Stimulated activated naive CD8-positive, alpha-beta T cell treated with anti-CD3 and anti-CD28 coated beads, Interleukin-15, Interleukin-2, amounts not matched to agents 100 ng/mL and 50 ng/mL, for 24 hours (primary cell): ENCODE measurements around the gene SMURF1.

ENCODE experiments used
- H3K27ac Mint-ChIP-seq: one replicate; pipeline ENCODE4 v1.8.0; 2021; ENCODE audit warnings: mild to moderate bottlenecking, mixed read lengths
- H3K27me3 Mint-ChIP-seq: one replicate; pipeline ENCODE4 v1.8.0; 2021; ENCODE audit warnings: mixed read lengths
- H3K36me3 Mint-ChIP-seq: one replicate; pipeline ENCODE4 v1.8.0; 2021; ENCODE audit warnings: low read depth, mixed read lengths
- H3K4me1 Mint-ChIP-seq: one replicate; pipeline ENCODE4 v1.8.0; 2021; ENCODE audit warnings: low read depth, mixed read lengths
- H3K4me3 Mint-ChIP-seq: one replicate; pipeline ENCODE4 v1.8.0; 2021; ENCODE audit warnings: mild to moderate bottlenecking, mixed read lengths
- H3K9me3 Mint-ChIP-seq: one replicate; pipeline ENCODE4 v1.8.0; 2021; ENCODE audit warnings: mixed read lengths

Gene SMURF1

DNA sequence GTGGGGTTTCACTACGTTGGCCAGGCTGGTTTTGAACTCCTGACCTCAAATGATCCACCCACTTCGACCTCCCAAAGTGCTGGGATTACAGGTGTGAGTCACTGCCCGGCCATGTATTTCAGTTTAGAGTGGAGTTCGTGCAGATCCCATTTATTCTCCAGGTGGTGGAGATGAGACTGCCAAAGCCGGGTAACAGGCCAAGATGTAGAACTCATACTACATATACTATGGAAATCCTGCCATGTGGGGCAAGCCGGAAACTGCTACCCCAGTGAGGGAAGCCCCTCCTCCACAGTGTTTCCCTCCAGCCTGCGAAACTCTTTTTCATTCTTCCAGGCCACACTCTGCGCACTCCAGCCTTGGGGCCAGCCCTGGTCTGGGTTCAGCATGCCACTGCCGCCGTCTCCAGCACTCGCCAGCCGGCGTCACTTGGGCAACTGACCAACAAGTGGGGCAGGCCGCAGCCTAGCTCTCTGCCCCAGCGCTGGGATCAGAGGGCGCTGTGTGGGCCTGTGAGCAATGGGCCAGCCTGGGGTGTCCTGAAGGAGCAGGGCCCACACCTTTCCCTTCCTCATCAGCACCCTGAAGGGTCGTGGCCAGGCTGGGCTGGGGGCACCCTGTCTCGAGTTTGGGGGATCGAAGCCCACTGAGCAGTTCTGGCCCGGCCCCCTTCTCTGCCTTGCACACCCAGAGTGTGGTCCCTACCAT, 143.6 kb downstream of the SMURF1 start:
- Mint-ChIP-seq H3K4me3 (no peak overlapping the region), H3K27me3 (no peaks in the 10 kb centered on the region), H3K4me1 (peaks cover 30% of the 10 kb centered on the region), H3K9me3 (no peaks in the 10 kb centered on the region), H3K27ac (peak overlapping the region; percentile 92), H3K36me3 (peaks cover 69% of the 10 kb centered on the region)

GRCh38 chr7:98998821-98999725, 144.8 kb downstream of the SMURF1 start:
- Mint-ChIP-seq H3K4me1 (peaks cover 35% of the 10 kb centered on the region), H3K27me3 (no peaks in the 10 kb centered on the region), H3K27ac (no peak overlapping the region), H3K36me3 (peaks cover 67% of the 10 kb centered on the region), H3K4me3 (no peak overlapping the region), H3K9me3 (no peaks in the 10 kb centered on the region)

- no peak overlapping the region for H3K4me3 Mint-ChIP-seq
- H3K4me1 Mint-ChIP-seq: peaks cover 35% of the 10 kb centered on the region
- peaks cover 71% of the 10 kb centered on the region for H3K36me3 Mint-ChIP-seq
- H3K9me3 Mint-ChIP-seq: no peaks in the 10 kb centered on the region
- no peak overlapping the region for H3K27ac Mint-ChIP-seq
- H3K27me3 Mint-ChIP-seq: no peaks in the 10 kb centered on the region
Observed at GRCh38 chr7:98997846-98998245, 146.1 kb downstream of the SMURF1 start.

- no peaks in the 10 kb centered on the region for H3K9me3 Mint-ChIP-seq
- peaks cover 20% of the 10 kb centered on the region for H3K4me1 Mint-ChIP-seq
- no peak overlapping the region for H3K4me3 Mint-ChIP-seq
- peak overlapping the region; percentile 61 for H3K27ac Mint-ChIP-seq
- peaks cover 73% of the 10 kb centered on the region for H3K36me3 Mint-ChIP-seq
- no peaks in the 10 kb centered on the region for H3K27me3 Mint-ChIP-seq
Observed at GRCh38 chr7:98996150-98996552, 147.8 kb downstream of the SMURF1 start.

DNA sequence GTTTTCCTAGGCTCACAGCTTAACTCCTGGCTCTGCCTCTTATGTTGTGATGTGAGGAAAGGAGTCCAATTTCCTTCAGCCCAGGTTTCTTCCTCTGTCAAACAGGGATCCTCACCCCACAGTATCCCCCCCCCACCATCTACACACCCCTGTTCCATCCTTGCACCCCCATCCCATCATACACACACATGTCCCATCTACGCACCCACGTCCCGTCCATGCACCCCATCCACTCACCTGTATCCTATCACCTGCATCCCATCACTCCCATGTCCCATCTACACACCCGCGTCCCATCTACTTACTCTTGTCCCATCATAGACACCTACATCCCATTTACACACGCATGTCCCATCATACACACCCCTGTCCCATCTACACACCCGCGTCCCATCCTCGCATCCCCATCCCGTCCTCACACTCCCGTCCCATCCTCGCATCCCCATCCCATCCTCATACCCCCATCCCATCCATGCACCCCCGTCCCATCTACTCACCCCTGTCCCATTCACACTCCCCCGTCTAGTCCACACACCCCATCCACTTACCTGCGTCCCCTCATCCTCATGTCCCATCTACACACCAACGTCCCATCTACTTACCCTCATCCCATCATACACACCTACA, 148.3 kb downstream of the SMURF1 start:
- H3K4me1 Mint-ChIP-seq: peaks cover 15% of the 10 kb centered on the region
- peaks cover 68% of the 10 kb centered on the region for H3K36me3 Mint-ChIP-seq
- peak overlapping the region; percentile 61 for H3K27ac Mint-ChIP-seq
- no peak overlapping the region for H3K4me3 Mint-ChIP-seq
- H3K27me3 Mint-ChIP-seq: no peaks in the 10 kb centered on the region
- H3K9me3 Mint-ChIP-seq: no peaks in the 10 kb centered on the region

DNA sequence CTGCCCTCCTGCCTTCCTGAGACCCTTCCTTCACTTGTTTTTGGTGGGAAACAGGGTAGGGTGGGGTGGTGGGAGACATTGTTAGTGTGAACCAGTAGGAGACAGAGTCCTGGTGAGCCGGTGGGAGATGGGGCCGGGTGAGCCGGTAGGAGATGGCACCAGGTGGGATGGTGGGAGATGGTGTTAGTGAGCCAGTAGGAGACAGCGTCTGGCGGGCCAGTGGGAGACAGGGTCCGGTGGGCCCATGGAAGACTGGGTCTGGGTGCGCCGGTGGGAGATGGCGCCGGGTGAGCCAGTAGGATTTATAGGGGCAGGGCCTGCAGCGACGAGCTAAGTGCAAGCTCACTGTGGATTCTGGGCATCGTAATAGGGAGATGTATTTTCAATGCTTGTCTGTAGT, 148.8 kb downstream of the SMURF1 start:
- no peak overlapping the region for H3K4me3 Mint-ChIP-seq

GRCh38 chr7:98994046-98994944, 149.6 kb downstream of the SMURF1 start:
- Mint-ChIP-seq H3K4me1 (peaks cover 19% of the 10 kb centered on the region), H3K27me3 (no peaks in the 10 kb centered on the region), H3K27ac (no peak overlapping the region), H3K4me3 (no peak overlapping the region), H3K9me3 (no peaks in the 10 kb centered on the region), H3K36me3 (peaks cover 74% of the 10 kb centered on the region)

More for the DNA sequence above, 148.8 kb downstream of the SMURF1 start:
- Mint-ChIP-seq H3K27ac (peak overlapping the region; percentile 49), H3K9me3 (no peaks in the 10 kb centered on the region), H3K36me3 (peaks cover 71% of the 10 kb centered on the region), H3K4me1 (peaks cover 15% of the 10 kb centered on the region), H3K27me3 (no peaks in the 10 kb centered on the region)

DNA sequence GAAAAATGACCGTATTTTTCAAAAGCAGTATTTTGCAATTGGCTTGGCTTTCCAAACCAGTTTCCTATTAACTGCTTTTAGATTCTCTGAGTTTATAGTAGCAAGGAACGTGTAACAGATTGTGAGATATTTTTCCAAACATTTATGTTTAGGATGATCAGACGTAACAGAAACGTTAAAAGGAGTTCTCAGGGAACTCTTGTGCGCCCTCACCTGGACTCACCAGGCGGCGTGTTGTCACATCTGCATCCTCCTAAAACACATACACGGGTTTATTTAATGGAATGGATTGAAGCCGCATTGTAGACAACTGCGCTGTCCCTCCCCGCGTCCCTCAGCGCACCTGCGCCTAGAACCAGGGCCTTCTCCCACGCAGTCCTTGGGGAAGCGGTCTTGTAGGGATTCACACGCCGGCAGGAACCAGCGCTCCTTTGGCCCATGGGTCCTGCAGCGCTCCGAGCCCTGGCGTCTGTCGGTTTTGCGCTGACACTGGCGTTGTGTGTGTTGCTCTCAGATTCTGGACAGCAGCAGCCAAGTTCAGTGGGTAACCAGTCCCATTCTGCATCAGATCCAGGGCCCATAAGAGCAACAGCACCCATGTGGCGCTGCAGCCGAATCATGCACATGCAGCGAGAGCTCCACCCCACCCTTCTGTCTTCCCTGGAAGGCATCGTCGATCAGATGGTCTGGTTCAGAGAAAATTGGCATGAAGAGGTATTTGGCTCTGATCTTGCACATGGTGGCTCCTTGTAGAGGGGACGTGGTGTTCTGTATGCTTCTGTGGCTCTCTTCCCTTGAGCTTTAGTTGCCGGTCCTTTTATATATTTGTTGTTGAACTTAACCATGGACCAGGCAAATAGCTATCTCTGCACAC, 150.6 kb downstream of the SMURF1 start:
- Mint-ChIP-seq H3K4me1 (peaks cover 30% of the 10 kb centered on the region), H3K9me3 (no peaks in the 10 kb centered on the region), H3K27ac (no peak overlapping the region)

DNA sequence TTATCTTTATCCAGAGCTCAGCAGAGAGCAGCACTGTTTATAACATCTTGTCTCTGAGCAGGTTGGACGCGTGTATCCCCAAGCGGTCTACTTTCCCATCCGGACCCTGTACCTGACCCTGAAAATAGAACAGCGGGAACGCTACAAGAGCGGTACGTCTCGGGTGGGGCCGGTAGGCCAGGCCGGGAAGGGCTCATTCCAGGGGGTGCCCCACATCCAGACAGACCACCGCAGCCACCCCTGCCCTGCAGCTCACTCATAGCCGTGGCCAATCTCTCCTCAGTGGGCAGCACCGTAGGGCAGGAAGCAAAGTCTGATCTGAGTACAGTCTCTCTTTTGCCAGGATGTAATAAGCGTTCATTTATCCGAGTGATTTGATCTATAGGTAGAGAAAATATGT, 151.8 kb downstream of the SMURF1 start:
- Mint-ChIP-seq H3K27me3 (no peaks in the 10 kb centered on the region), H3K4me1 (peaks cover 41% of the 10 kb centered on the region), H3K36me3 (peaks cover 80% of the 10 kb centered on the region), H3K27ac (no peak overlapping the region), H3K4me3 (no peak overlapping the region), H3K9me3 (no peaks in the 10 kb centered on the region)

More for the DNA sequence above, 150.6 kb downstream of the SMURF1 start:
- no peaks in the 10 kb centered on the region for H3K27me3 Mint-ChIP-seq
- no peak overlapping the region for H3K4me3 Mint-ChIP-seq
- peaks cover 74% of the 10 kb centered on the region for H3K36me3 Mint-ChIP-seq

DNA sequence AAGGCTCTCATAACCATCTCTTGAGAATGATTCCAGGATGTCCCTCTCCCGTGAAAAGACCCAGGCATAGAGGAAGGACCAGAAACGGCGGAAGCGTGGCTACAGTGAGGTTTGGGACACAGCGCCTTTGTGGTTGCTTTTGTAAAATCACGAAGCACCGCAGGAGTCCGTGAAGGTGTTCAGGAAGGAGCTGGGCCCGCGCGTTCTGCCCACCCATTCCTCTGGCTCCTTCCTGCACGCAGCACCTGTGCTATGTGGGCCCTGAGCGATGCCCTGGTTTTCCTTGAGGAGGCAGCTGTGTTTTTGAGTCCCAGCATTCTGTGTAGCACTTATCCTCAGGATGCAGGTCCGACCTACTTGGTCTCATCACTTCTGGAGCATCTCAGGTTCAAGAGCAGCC, 152.8 kb downstream of the SMURF1 start:
- peaks cover 84% of the 10 kb centered on the region for H3K36me3 Mint-ChIP-seq
- peaks cover 40% of the 10 kb centered on the region for H3K4me1 Mint-ChIP-seq
- no peaks in the 10 kb centered on the region for H3K27me3 Mint-ChIP-seq
- H3K9me3 Mint-ChIP-seq: peaks cover 4% of the 10 kb centered on the region
- H3K27ac Mint-ChIP-seq: no peak overlapping the region
- no peak overlapping the region for H3K4me3 Mint-ChIP-seq

DNA sequence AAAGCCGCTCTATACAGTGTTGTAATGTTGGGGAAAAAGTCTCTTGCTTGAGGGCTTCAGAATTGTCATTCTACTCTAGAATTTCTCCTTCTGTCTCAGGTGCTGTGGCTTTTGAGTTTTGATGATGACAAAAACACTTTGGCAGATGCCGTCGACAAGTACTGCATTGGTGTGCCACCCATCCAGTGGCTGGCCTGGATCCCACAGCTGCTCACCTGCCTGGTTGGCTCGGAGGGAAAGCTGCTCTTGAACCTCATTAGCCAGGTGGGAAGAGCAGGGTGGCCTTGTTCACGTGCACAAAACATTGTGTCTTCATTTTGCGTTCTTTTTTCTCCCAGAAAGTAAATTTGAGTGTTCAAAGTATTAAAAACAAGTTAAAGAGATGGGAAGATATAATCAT, 153.6 kb downstream of the SMURF1 start:
- Mint-ChIP-seq H3K4me1 (peaks cover 32% of the 10 kb centered on the region), H3K9me3 (peaks cover 9% of the 10 kb centered on the region), H3K27me3 (no peaks in the 10 kb centered on the region), H3K4me3 (no peak overlapping the region), H3K27ac (no peak overlapping the region), H3K36me3 (peaks cover 84% of the 10 kb centered on the region)

DNA sequence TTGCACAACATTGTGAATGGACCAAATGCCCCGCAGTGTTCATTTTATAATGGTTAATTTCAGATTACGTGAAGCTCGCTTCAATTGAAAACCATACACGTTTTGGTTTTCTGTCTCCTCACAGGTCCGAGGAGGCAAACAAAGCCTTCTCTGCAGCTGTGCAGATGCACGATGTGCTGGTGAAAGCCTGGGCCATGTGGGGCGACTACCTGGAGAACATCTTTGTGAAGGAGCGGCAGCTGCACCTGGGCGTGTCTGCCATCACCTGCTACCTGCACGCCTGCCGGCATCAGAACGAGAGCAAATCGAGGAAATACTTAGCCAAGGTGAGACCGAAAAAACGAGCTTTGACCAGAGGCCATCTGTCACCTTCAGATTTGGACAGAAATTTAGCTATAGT, 155.3 kb downstream of the SMURF1 start:
- Mint-ChIP-seq H3K27ac (peak overlapping the region; percentile 80), H3K9me3 (peaks cover 9% of the 10 kb centered on the region), H3K36me3 (peaks cover 89% of the 10 kb centered on the region), H3K27me3 (no peaks in the 10 kb centered on the region), H3K4me1 (peaks cover 27% of the 10 kb centered on the region), H3K4me3 (no peak overlapping the region)

DNA sequence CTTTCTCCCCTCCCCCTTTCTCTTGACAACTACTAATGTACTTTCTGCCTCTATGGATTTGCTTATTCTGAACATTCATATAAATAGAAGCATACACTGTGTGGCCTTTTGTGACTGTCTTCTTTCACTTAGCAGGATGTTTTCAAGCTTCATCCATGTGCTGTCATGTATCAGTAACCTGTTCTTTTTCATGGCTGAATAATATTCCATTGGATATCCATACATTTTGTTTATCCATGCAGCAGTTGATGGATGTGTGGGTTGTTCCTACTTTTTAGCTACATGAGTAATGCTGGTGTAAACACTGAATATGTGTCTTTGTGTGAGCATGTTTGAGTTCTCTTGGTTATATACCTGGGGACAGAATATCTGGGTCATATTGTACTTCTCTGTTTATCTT, 158.0 kb downstream of the SMURF1 start:
- Mint-ChIP-seq H3K4me3 (no peak overlapping the region), H3K27me3 (no peaks in the 10 kb centered on the region), H3K4me1 (peaks cover 27% of the 10 kb centered on the region), H3K27ac (no peak overlapping the region), H3K9me3 (peaks cover 9% of the 10 kb centered on the region), H3K36me3 (peaks cover 90% of the 10 kb centered on the region)
